NOMO-1 treated with DMSO at 0.1 percent for 48 hours (cell line): ENCODE data around the gene HPGDS.

Experiments
- DNase-seq: peaks from one replicate; lab custom pipeline; 2025; ENCODE audit not compliant: unreplicated experiment; lab: John Stamatoyannopoulos, UW

Gene HPGDS

GRCh38 chr4:94262163-94263016 is 80.2 kb downstream of the HPGDS start:
- no peak for DNase-seq

GRCh38 chr4:94256828-94257227 is 85.8 kb downstream of the HPGDS start:
- DNase-seq: no peak

GRCh38 chr4:94256144-94256783 is 86.4 kb downstream of the HPGDS start:
- no peak for DNase-seq

- DNase-seq: no peak
Observed at GRCh38 chr4:94253036-94253435, 89.6 kb downstream of the HPGDS start.

GRCh38 chr4:94251094-94251493 is 91.5 kb downstream of the HPGDS start:
- no peak for DNase-seq
